Activated CD8-positive, alpha-beta memory T cell treated with anti-CD3 and anti-CD28 coated beads, Interleukin-2, amount 50 U/mL, for 4 hours (primary cell): Measurements from ENCODE around the gene EXOSC2.

ENCODE experiments used
- DNase-seq: peaks from one replicate; pipeline ENCODE4 v3.0.0-alpha.2; 2020

EXOSC2 gene, protein sequence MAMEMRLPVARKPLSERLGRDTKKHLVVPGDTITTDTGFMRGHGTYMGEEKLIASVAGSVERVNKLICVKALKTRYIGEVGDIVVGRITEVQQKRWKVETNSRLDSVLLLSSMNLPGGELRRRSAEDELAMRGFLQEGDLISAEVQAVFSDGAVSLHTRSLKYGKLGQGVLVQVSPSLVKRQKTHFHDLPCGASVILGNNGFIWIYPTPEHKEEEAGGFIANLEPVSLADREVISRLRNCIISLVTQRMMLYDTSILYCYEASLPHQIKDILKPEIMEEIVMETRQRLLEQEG

DNA sequence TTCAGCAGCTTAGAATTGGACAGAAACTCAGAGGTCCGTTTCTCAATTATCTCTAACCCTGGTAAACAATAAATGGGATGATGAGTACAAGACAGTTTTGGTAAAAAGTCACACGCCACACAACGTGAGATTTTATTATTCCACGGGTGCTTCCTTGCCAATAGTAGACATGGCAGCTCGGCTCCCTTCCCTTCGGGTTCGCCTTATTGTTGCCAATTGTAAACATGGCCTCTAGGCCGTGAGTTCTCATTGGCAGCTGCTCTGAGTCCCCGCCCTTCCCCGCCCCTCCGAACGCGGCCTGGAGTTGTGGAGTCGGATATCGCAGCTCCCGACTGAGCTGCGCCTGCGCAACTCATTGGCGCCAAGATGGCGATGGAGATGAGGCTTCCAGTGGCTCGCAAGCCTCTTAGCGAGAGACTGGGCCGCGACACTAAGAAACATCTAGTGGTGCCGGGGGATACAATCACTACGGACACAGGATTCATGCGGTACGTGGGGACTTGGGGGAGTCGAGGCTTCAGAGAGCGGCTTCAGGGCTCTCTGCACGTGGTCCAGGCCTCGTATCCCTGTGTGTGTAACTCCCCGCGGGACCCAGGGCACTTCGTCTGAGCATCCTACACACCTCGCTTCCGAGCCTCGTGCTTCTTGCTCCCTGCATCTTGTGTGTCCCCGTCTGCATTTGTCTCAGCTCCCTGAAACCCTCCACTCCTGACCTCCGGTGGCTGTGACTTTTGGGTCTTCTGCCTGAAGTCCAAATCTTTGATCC, at the start of gene EXOSC2:
Gene EXOSC2 (plus strand): TSS at position 355 of the 766 bp plus-strand sequence. CDS start 12 bp downstream, at position 367.
- peak; percentile 97 for DNase-seq

DNA sequence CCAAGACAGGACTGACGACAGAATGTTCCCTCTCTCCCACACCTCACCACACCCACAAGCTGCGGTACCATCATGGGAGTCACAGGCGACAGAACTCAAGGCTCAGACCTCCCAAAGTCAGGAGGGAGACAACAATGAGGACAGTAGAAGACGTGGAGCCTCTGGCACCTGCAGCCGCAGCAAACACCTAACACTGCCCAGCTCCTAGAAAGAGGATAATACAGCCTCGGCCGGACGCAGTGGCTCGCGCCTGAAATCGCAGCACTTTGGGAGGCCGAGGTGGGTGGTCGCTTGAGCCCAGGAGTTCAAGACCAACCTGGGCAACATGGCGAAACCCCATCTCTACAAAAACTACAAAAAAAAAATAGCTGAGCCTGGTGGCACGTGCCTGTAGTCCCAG, 42.4 kb upstream of the EXOSC2 start:
- no peak for DNase-seq

DNA sequence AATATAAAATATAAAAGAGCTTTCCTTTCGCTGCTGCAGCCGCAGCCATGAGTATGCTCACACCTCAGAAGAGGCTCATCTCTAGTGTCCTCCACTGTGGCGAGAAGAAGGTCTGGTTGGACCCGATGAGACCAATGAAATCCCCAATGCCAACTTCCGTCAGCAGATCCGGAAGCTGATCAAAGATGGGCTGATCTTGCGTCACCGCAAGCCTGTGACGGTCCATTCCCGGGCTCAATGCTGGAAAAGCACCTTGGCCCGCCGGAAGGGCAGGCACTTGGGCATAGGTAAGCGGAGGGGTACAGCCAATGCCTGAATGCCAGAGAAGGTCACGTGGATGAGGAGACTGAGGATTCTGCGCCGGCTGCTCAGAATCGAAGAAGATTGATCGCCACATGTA, 41.8 kb upstream of the EXOSC2 start:
- no peak for DNase-seq

DNA sequence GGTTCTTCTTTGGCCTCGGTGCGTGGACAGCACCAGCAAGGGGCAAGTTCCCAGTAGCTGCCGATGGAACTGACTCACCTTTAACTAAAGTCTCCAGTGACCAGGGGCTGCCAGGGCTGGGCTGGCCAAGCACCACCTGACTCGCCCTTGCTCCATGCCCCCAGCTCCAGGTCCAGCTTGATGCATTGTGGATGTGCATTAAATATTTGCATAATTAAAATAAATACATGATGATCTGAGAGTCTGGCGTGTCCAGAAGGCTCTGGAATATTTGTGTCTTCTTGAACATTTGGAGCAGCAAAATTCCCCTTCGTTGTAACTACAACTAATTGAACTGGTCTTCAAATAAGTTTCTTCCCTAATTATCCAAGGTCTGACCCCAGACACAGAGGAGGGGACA, 38.7 kb upstream of the EXOSC2 start:
- DNase-seq = no peak

DNA sequence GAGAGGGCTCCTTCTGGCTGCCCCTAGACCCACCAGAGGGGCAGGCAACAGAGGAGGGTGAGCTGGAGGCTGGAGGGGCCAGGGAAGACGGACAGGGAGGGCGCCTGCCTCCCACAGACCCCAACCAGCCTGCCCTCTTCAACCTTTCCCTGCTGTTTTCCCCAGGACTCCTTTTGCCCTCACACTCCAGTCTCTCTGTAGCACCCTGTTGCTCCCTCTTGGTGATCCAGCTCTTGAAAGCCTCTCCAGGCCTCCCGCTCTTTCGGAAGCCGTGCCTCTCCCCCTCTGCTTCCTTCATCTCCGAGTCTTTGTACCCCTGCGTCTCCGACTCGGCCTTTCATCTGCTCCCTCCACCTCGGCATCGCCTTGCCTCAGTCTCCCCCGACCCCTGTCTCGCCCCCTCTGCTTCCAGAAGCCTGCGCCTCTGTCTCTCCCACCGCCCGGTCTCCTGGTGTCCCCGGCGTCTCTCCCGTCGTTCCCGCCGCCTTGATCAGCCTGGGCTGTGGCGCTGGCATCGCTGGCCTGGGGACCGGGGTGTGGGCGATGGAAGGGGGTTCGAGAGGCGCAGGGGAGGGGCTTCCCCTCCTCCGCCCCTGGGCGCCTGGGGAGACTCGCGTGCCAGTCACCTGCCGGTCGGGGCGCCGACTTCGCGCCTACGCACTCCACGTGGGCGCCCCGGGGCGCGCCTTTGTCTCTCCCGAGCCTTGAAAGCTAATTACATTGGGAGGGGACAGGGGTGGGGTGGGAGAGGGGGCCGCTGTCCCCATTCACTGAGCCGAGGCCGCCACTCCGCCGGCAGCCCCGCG, 34.5 kb upstream of the EXOSC2 start:
- no peak for DNase-seq

DNA sequence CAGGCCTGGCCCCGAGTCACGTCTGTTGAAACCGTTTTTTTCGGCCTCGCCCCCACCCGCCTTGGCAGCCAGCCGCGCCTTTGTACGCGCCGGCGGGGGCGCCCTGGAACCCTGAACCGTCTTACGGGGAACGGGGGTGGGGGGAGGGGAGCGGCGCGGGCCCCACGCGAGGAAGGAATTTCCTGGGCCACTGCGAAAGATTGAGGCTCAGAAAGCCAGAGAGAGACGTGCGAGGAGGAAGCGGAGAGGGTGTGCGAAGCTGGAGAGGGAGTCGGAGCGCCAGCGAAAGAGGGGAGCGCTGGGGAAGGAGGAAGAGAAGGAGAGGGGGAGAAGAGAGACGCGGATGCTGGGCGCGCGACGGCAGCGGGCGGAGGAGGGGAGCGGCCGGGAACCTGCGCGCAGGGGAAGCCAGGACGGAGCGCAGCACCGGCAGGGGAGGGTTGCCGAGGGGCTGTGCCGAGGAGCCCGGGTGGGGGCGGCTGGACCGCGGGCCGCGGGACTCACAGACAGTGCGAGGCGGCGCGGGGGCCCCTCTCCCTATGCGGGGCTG, 33.8 kb upstream of the EXOSC2 start:
- no peak for DNase-seq

DNA sequence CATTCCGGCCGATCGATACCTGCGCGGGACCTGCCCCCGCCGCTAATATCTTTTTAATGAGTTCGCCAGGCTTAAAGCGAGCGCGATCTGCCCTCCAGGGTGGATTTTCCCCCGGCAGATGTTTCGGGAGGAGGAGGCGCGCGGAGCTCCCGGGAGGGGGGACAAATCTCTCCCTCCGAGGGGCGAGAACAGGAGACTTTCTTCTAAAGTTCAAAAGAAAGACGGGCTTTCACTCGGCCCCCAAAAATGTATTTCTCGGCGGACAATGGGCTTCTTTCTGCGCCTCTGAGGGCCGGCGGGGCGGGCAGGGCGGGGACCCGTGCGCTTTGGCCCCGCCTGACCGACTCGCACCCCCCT, 33.3 kb upstream of the EXOSC2 start:
- DNase-seq = no peak

DNA sequence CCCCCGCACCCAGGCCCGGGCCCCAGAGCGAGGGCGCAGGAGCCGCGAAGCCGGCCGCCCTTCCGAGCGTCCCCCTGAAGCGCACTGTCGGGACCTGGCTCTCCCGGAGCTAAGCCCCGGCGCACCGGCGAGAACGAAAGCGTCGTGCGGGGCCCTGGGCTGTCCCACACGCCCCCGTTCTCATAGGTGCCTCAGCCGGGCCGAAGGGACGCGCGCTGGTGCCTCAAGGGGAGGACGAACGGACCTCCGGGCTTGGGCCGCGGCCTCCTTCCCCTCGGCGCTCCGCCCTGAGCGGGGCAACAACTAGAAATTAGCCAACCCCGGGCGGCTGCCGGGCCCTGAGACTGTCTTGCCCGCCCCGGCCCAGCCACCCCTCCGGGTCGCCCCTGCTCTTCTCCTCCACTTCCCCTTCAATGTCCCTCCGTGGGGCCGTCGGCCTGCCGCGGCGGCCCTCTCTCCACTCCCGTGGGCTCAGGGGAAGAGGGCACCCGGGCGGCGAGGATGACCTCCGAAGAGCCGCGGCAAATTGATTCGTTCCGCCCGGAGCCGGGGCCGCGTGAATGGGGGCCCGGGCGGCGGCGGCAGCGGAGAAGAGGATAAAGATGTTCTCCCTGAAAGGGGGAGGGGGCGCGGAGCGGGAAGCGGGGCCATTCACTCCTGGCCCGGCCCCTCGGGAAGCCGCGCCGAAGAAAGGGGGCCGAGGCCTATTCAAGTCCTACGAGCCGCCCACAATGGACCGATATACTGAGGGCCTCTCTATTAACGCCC, 32.7 kb upstream of the EXOSC2 start:
- DNase-seq = no peak

DNA sequence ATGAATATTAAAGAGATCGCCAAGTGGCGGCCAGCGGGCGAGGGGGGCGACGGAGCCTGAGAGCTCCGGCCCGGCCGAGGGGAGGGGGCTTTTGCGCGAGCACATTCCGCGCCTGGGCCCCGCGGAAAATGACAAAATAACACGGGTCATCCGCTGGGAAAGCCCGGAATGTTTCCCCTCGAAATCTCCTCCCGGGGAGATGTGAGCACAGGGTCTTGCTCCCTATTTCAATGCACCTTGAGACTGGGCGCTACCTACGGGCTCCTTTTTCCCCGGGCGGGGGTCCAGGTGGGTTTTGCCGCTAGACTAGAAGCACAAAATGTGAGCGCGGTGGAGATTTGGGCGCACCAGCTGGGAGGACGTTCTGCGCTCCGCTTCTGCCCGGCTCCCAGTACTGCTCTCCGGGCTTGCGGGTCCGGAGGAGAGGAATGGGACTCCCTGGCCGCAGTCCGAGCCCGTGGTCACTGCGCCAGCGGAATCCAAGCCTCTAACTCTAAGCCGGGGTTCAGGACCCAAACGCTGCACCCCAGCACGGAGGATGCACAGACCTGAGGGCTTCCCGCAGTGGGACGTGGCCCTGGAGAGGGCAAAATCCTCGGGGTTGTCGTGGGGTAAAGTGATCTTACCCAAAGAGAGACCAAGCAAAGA, 32.0 kb upstream of the EXOSC2 start:
- DNase-seq = no peak

DNA sequence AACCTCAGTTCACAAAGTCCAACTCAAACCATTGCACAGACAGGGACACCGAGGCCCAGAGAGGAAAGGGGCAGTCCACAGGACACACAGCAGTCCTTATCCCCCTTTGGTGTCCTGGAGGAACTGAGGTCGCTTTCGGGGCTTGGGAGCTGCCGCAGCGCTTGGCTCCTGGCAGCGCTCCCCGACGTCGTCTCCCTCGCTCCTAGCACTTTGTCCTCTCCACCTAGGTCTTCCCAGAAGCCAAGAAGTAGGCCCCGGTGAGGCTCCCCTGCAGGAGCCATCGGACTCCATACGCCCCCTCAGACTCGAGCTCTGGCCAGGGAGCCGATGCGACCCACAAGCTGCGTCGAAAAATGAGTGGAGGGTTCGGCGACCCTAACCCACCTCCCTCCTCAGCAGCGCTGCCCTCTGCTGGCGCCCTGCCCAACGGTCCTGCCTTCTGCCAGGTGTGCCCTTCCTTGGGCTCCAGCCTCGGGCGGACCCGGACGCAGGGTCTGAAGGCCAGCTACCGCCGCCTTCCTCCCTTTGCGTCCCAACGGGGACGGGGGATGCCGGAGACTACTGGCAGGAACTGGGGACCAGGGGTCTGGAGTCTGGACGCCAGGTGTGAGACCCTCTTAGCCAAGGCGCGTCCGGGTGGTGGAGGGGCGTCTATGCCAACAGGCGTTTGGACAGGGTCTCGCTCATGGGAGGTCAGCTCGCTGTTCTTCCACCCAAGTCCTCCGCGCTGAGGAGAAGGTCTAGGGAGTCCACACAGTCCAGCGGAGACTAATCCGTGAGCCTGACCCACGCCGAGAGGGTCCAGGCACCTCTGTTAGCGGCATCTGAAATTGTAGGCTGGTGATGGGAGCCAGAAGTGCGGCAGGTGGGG, 31.2 kb upstream of the EXOSC2 start:
- no peak for DNase-seq

DNA sequence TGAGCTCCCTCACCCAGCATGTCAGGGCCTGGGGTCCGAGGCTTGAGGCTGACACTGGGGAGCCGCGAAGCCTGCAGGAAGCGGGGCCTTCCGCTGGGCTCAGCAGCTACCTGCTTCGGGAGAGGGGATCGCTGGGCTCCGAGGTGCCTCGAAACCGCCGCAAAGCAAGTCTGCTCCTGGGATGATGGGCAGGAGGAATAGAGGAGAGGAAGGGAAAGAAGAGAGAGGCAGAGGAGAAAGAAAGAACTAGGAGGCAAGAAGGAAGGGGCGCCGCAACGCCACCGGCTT, 30.7 kb upstream of the EXOSC2 start:
- no peak for DNase-seq

DNA sequence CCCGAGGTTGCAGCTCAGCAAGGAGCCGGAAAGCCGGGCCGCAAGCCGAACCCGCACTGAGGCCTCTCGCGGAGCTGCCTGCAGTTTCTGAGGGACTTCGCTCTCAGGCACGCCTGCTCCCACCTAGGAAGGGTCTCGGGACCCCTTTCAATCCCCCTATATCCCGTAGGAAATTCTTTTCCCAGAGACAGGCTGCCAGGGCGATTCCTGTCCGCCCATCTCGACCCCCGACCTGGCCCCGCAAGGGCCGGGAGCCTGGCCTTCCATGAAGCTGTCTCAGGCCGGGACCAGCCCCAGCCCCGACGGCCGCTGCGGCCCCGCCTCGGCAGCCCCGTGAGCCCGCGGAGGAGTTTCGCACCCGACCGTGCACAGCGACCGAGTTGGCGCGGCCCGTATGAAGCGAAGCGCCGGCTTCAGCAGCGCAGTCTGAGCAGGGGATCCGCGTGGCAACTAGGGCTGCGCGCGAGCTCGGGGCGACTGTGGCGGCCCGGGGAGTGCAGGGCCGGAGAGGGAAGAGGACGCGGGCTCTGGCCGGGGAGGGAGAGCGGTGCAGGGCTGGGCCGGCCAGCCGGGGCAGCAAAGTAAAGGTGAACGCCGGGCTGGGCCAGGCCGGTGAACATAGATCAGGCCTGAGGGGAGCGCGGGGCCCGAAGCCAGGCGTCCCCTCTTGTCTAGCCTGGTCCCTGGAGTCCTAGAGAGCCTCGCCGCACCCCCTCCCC, 30.2 kb upstream of the EXOSC2 start:
- DNase-seq = no peak

DNA sequence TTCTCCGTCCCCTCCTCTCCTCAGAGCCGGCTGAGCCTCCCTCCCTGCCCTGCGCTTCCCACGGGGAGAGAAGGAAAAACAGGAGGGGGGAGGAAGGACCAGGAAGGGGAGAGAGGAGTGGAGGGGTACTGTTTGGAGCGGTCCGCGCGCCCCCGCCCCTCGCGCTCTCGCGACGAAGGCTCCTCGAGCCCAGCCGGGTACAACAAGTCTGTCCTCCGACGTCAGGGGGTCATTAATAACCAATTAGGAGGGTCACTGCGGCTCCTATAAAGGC, 29.7 kb upstream of the EXOSC2 start:
- DNase-seq = no peak

DNA sequence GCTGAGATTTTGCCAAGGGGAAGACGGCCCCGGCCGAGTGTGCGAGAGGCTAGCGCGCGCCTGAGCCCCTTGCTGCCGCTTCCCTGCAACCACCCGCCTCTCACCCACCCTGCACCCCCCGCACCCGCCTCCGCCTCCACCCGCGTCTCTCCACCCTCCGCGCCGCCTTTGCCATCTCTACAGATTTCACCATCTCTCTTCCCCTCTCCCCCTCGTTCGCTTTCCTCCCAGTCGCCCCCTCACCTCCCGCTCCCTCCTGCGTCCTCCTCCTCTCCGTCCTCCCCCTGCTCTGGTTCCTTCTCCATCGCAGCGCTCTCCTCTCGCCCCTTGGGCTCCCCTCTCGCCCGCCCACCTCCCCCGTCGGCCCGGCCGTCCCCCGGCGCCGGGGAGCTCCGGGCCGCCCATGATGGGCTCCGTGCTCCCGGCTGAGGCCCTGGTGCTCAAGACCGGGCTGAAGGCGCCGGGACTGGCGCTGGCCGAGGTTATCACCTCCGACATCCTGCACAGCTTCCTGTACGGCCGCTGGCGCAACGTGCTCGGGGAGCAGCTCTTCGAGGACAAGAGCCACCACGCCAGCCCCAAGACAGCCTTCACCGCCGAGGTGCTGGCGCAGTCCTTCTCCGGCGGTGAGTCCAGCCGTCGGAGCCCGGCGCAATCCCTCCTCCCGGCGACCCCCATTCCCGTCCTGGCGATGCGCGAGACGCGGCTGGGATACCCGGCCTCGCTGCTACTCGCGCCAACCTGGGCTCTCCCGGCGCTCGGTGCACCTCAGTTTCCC, 29.1 kb upstream of the EXOSC2 start, which contains the start of gene PRDM12:
Gene PRDM12 (plus strand): TSS at position 344 of the 778 bp plus-strand sequence. CDS start 60 bp downstream, at position 404.
- DNase-seq = no peak

DNA sequence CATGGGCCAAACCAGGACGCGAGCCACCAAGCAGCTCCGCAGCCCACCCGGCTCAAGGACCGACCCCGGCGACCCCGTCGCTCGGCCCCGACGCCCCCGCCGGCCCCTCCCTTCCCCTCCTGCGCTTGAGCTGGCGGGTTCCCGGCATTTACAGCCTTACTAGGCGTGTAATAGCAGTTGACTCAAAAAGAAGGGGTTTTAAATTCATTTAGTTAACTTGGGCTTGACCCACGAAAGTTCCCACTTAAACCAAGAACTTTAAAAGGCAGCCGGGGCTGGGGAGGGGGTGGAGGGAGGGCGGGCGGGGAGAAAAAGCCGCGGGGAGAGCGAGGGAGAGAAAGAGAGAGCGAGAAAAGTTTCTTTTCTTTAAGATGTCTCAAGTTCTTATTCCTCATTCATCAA, 28.6 kb upstream of the EXOSC2 start:
- DNase-seq = no peak

DNA sequence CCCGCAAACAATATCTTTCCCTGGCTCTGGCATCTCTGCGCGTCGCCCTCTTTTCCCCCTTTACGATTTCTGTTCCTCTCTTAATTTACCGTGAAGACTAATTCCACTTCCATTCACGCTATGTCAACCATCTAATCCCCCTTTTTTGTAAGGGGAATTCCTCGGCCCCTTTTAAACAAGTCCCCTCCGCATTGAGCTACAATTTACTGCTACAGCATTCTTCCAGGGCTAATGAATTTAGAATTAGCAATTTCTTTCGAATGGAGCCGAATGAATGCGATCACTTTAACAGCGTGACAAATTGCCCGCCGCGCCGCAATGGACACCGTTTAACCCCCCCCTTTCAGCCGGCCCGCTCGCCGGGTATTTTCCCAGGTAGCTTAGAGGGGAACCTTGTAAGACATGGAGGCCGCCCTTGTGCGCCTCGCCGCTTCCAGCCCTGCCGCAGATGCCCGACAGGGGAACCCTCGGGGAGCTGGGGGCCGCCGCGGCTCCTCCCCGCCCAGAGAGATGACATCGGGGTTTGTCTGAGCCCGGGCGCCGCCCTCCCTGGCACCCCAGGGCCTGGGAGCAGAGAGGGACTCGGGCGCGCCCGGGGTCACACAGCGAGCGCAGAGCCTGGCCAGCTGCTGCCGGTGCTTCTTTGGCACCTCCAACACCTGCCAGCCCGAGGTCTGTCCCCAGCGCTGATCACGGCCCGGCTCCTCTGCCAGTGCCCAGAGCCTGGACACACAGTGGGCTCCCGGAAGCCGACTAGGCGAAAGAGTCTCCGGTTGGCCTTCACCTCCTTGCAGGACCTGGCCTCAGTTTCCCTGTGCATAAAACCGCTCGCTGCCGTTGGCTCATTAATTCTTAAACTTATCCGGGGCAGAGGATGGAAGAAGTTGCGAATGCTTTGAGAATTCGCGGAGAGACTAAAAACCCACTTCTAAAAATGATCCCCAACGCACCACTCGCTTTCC, 27.9 kb upstream of the EXOSC2 start:
- DNase-seq = no peak

DNA sequence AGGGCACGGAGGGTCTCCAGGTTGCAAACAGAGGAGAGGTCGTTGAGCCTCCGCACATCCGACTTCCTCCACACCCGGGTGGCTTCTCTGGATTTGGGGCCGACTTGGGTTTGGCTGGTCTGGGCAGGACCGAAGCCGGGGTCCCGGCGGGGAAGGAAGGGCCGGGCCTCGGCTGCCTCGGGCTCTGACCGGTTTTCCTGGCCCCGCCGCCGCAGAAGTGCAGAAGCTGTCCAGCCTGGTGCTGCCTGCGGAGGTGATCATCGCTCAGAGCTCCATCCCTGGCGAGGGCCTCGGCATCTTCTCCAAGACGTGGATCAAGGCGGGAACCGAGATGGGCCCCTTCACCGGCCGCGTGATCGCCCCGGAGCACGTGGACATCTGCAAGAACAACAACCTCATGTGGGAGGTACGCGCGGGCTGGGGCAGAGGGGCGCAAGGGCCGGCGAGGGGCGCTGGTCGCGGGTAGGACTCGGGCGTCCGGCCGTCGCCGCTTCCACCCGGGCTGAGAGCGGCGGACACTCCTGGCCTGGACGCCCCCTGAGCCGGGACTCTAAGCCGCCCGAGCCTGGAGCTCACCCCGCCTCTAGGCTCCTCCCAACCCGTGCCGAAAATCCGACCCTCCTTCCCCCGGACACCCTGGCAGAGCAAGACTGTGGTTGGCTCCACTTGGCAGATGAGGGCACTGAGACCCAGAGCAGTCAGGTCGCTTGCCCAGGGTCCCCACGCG, 27.0 kb upstream of the EXOSC2 start:
- no peak for DNase-seq

DNA sequence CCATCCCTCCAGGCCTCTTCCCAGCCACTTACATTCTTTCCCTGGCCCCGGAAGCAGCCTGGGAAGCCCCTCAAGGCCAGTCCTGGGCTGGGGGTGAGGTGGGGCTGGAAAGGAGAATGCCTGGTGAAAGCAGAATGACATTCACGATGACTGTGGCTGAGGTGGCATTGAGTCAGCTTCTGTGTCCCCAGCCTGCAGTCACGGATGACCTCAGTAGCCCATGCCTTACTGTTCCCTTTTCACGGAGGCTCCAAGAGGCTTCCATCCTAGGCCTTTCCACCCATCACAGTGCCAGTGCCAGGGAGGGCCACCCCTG, 26.5 kb upstream of the EXOSC2 start:
- no peak for DNase-seq
